ENCODE results near the gene KLHL3.

The KLHL3 gene

DNA sequence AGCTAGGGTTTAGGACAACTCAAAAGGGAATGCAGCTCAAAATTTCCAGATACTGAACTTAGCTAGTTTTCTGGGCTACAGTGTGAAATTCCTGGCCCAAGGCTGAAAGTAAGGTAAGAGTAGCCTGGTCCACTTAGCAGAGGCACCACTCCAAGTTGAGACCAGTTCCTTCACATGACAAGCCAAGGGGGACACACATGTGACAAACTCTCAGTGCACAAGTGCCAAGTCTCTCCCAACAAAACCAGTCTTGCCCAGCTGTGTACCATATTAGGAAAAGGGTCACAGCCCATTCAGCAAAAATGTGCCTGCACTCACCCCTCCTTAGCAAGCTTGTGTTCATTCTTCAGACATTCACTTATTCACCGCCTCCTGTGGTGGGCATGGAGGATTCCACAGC lies 27.8 kb downstream of the KLHL3 start:
- DNase-seq, result no peak

DNA sequence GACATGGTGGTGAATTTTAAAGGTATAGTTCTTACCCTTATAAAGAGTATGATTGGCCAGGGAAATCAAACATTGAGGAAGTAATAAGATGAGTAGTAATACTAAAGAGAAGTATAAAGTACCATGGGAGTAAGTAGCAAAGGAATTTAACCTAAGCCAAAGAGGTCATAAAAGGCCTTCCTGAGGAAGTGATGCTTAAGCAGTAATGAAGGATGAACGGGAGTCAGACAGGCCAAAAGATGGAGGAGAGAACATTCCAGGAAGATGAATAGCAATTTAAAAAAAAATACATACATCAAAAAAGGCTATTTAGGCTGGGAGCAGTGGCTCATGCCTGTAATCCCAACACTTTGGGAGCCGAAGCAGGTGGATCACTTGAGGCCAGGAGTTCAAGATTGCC lies 29.0 kb downstream of the KLHL3 start:
- no peak for DNase-seq

DNA sequence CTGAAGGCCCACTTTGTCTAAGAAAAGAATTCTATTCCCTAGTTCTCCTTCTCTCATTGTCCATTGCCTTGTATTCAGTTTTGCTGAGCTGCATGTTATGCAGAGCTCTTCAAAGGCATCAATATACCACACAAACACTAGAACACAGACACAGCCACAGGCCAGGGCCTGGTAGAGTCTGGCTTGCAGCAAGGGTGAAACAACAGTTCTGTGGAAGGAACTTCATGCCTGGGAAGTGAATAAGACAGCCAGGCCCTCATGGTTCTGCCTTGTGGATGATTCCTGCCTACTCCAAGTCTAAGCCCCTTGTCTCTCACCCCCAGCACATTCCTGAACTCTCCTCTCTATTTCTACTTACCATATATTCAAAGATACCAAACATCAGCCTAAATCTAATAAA lies 30.8 kb downstream of the KLHL3 start:
- no peak for DNase-seq

DNA sequence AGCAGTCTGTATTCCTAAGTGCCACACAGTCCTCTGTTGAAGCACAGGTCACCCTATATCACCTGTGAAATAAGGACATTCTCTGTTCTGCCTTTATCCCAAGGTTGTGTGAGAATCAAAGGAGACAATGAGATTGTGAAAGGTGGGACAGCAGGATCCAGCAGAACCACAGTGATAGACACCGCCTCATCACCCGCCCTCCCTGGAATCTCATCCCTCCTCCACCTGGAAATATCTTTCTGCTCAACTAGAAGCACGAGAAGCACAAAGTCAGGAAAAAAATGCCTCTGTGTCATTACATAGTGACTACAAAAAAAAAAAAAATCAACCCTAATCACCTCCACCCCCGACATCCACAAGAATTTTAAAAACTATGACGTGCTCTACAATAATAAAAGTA lies 32.3 kb downstream of the KLHL3 start:
- DNase-seq, result no peak

DNA sequence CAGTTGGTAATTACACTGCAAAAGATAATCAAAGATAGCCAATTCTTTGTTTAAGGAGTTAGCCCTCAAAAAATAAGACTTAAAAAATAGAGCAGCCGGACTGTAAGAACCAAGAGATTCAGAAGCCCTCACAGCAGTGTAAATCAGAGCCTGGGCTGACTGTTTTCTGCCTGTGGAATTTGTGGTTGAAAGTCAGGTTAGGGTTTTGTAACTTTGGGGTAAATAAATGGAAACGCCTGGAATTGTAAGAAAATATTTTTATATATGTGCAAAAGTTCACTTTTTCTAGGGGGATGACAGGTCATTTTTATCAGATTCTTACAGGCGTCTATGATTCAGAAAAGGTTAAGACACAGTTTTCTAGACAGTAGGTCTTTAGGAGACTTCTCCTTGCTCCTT lies 35.6 kb downstream of the KLHL3 start:
- no peak for DNase-seq

DNA sequence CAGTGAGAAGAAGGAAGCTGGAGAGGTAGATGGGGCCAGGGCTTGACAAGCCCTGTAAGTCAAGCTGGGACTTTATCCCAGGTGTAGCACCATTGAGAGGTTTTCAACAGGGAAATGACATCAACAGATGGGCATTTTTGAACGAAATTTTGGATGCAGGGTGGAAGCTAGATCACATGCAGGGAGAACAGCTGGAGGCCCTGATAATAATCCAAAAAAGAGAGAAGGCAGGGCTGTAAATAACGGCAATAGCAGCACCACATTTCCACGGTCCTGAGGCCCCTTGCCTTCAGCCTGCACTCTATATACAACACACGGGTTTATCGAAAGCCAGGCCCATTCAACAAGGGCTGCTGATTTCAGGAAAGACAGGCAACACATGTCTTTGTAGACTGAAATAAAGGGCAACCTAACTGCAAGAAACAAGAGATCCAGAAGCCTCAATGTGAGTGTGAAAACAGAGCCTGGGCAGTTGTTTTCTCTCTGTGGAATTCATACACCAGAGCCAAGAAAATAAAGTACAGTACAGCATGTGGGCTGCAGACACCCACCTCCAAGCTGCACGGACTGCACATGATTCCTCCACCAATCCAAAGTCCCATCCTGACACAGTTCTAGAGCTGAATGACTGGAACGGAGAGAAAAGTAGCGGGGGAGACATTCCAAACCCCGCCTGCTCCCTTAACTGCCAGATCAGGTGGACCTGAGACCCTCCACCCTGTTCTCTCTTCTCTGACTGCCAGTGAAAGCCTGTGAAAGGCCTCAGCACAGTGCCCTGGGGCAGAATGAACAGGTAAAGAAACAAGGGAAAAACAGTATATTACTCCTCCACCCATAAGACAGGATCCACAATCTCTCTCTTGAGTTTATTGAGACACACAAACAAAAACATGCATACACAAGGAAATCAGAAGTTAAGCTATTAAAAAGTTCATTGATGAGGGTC lies 36.3 kb downstream of the KLHL3 start:
- no peak for DNase-seq

DNA sequence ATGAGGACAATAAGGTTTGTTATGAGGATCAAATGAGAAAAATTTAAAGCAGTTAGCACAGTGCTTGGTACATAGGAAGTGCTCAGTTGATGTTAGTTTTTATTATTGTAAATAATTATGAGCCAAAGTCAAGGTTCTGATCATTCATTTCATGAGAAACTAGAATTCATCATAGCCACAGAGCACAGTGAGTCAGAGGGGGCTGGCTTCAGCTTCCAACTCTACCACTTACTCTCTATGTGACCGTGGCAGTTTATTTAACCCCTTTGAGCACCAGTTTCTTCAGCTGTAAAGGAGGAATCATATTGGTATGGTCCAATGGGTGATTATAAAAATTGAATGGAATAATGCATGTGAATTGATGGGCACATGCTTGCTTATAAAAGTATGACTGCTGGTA lies 39.4 kb downstream of the KLHL3 start:
- DNase-seq, result no peak

DNA sequence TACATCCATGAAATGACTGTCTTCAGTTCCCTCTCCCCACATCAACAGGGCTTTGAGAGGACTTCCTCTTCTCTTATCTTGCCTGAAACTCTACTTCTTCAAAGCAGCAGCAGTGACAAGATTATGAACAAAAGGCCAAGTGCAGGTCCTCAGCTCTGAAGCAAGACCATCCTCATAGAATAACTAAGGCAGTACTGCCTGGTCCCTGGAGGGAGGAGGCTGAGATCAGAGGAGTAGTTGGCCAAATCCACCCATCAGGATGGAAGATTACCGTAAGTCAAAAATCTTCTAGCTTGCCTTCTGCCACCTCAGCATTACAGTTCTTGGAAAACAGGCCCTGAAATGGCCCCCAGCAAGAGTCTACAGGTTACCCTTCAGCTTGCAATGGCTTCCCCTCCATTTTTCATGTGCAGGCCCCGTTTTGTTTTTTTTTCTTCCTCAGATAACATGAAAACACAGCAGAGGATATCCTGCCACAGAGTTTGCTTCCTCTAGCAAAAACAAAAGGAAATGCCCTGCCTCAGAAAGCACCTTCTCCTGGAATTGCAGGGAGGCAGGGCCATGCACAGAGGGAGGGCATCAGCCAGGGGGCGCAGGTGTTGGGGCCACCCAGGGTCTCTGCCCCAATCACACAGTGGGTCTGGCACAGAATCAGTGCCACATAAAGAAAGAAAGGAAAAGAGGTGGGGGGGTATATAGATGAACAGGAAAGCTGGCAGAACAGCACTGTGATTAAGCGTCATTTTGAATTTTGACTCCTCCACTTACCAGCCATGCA lies 40.0 kb downstream of the KLHL3 start:
- peak; percentile 36 for DNase-seq

DNA sequence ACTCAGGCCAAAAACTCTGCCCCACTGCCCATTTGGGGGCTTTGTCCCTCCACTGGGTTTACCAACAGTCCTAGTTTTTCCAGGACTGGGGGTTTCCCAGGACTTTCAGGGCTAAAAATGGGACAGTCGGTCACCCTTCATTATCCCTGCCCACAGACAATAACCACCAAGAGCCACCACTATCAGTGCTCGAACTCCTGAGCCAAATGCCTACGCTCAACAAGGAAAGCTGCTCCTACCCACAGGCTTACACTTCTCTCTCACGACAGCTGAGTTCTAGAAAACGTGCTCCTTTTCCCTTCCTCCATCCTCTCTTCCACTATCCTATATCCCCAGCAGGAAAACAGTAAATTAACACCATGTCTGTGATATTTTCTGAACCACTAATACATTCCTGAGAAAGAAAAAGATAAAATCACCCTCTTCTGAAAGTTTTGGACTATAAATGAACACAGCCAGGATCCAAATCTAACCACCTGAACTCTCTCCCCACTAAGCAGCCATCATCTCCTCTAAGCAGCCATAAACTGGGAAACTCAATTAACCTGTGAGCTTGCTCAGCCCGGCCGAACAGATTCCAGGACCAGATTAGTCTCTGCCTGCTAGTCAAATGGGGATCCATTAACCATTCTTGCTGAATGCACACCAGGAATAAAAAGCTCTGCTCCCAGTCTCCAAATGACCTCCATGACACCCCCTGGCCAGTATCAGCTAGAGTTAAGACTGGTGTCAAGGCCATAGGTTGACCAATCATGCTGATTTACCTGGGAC lies 41.8 kb downstream of the KLHL3 start:
- no peak for DNase-seq

DNA sequence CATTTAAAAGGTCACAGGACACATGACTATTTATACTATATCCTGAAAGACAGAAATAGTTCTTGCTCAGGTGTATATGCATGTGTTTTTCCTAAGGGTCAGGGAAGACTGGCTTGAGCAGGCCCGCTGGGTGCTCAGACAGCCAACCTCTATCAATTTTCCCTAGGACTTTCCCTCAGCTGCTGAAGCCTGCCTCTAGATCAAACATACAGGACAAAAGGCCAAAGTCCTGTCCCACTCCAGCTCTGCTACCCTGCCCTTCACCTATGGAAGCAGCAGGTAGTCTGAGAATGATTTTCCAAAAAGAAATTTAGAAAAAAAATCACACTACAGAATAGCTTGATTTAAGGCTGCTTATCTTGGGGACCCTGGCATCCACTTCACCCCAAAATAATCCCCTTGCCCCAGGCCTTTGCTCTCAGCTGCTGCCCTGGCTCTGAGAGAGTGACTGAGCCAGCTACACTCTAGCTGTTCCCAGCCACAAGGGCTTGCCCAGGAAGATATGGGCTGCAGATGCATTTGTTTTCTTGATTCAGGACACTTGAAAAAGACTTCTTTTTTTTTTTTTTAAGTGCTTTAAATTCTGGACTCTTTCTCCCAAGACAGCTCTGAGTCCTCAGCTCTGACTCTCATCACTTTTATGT lies 42.5 kb downstream of the KLHL3 start:
- no peak for DNase-seq

DNA sequence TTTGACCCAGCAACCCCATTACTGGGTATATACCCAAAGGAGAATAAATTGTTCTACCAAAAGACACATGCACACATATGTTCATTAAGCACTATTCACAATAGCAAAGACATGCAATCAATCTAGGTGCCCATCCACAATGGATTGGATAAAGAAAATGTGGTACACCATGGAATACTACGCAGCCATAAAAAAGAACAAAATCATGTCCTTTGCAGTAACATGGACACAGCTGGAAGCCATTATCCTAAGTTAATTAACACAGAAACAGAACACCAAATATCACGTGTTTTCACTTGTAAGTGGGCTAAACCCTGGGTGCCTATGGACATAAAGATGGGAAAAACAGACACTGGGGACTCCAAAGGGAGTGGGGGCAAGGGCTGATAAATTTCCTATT lies 46.6 kb downstream of the KLHL3 start:
- no peak for DNase-seq

DNA sequence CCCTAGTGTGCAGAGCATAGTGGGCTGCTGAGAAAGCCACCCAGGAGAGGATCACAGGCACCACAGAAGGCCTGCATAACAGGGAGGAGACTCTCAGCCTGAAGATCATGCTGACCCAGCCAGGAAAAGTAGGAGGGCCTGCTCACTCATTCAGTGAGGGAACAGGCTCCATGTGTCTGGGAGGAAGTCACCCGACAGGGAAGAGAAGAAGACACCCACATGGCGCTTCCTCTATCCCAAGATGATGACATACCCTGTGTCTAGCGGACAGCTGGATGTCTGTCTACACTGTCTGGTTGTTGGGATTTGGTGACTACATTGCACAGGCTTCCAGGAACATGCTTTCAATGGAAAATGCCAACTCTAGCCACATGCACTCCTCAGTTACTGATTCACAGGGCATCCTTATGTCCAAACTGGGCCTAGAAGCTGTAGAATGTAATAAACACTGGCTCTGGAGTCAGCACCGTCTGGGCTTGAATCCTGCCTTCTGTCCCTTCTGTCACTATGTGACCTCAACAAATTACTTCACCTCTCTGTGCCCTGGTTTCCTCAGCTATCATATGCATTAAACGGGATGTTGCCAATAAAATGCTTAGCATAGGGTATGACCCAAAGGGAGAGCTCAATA lies 47.6 kb downstream of the KLHL3 start:
- DNase-seq, result no peak

DNA sequence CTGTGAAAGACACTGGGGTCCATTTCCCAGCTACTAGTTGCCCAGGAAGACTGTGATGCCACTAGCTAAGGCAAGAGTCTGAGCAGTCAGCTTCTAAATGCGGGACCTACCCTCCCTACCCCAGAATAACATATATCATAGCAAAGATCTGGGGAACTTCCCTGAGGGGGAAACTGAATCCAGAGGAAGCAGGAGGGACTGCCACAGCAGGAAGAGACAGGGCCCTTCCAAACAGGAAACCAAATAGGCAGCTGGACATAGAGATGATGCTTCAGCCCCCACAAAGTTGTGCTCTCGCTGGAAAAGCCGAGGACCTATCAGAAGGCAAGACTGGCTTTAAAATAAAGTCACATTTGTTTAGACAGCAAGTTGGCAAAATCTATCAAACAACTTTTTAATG lies 51.1 kb downstream of the KLHL3 start:
- DNase-seq, result no peak

DNA sequence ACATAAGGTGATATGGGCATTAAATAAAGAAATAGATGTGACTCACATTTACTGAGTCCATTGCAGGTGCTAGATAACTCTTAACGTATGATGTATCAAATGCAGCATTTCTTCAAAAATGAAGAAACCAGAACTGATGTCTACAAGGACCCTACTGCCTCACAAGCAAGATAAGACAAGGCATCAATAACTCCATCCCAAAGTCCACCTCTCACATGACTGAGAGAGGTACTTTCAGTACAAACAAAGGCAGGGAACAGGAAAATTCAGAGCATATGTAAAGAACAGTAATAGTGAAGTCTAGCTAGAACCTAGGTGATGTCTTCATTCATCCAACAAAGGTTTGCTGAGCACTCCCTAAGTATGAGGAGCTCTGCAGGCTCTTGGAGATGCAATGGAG lies 54.7 kb downstream of the KLHL3 start:
- DNase-seq, result no peak

DNA sequence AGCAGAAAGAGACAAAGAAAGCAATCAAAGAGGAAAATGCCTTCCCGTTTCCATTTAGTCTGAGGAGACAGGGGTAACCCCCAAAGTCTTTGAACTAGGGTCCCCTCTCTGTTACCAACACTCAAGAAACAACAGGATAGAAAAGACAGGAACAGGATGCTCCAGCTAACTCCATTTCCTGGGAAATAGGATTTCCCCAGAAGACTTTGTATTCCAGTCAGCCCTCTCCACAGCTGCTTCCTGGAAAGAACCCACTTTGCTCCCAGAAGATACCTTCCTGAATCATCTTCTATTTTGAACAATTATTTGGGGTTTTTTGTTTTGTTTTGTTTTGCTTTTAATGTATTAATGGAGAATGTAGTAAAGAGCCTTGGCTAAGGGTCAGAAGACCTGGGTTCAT lies 56.0 kb downstream of the KLHL3 start:
- no peak for DNase-seq

DNA sequence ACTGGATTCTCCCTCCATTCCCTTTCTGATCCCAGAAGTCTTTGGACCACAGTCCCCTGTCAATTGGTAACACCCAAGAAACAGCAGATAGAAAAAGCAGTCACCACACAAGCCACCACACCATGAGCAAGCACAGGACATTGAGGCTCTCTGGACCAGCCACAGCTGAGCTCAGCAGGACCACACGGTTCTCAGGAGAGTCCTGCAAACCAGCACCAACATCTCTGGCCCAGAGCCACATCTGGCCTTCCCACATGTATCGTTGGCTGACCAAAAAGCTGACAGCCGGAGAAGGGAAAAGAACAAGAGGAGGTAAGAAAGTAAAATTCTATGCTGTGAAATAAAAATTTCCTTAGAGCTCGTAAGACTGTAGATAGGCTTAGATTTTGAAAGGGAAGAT lies 56.7 kb downstream of the KLHL3 start:
- no peak for DNase-seq

DNA sequence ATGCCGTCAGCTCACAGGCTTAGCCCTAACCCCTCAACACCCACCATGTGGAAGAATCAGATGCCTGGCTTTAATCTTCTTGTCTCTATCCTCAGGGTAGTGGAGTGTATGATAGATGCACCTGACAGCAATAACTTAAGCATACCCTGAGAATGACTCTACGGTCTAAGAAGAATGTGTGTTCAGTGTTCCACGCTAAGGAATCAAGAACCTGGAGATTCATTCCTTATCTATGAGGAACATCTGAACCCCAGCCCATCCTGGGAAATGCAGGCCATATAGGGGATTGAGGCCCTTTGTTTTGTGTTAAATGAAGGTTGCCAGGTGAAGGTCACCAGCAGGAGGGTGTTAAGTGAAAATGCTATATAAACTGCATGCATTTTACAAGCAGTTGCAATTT lies 63.0 kb downstream of the KLHL3 start:
- DNase-seq, result no peak

DNA sequence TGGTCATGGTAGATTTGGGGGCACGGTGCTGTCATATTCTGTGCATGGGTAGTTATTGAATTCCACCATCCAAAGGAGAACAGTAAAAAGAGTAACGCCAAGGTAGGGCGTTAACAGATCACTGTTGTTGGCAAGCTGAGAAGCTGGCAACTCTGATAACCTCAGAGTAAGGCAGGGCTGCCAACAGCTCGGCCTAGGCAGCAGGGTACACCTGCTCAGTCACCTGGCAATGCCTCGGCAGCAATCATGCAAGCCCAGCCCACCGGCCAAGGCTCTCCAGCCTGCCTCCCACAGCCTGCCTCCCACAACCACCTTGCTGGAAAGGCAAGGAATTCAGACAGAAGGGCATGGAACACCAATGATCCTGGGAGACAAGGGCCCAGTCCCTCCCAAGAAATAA lies 63.9 kb downstream of the KLHL3 start:
- no peak for DNase-seq

DNA sequence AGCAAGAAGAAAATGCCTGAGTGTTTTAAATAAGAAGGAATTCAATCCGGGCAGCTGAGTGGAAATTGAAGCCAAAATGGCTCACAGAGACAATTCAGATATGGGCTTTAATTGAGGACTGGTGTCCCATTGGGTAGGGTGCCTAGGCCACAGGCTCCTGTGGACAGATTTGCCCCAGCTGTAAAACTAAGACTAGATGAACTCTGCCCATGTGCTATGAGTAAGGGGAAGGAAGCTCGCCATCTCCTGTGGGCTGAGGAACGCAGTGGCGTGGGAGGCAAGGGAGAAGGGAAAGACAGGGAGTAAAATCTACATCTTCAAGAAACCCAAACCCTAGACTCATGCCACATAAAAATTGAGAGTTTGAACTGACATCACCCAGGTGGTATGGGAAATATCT lies 66.1 kb downstream of the KLHL3 start:
- DNase-seq, result no peak

DNA sequence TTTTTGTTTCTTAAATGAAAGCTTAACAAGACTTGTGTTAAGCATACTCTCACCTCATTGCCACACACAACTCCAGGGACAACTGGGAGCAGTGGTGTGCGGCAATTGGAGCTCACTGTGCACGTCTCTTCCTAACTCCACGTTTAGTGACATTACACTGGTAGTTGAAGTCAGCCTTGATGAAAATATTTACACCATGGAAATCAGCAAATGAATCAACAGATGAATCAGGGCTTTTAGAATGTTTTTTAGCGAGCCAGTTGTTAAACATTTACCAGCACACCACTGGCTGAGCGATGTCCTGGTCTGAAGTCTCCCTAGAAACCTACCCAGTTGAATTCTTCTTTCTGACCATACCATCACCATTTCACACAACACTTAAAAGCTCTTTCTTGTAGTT lies 67.3 kb downstream of the KLHL3 start:
- DNase-seq, result no peak

DNA sequence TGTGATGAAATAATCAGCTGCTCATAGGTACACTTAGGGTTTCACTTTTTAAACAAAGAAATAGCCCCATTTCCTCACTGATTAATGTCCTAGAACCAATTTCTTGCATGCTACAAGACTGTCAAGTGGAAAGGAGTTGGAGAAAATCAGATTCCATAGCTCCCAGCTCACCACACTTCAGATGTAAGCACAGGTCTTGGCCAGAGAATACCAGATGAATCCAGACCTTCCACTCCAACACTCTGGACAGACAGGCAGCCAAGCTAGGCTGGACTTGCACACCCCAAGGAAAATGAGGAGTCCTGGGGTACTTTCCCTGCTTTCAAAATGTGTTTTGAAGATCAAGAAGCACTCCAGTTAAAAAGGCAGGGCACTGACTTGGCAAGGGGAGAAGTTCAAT lies 68.5 kb downstream of the KLHL3 start:
- no peak for DNase-seq

DNA sequence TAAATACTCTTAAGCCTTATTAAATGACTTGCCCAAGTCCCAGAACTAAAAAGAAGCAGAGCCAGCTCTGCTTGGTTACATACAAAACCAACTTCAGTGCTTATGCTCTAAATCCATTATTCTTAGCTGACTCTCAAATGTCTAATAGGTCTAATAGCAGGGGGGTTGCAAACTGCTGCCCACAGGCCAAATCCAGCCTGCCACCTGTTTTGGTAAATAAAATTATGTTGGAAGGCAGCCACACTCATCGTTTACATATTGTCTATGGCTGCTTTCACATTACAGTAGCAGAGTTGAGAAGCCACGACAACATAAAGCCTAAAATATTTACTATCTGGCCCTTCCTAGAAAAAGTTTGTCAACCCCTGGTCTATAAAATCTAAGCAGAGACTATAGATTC lies 69.0 kb downstream of the KLHL3 start:
- no peak for DNase-seq

DNA sequence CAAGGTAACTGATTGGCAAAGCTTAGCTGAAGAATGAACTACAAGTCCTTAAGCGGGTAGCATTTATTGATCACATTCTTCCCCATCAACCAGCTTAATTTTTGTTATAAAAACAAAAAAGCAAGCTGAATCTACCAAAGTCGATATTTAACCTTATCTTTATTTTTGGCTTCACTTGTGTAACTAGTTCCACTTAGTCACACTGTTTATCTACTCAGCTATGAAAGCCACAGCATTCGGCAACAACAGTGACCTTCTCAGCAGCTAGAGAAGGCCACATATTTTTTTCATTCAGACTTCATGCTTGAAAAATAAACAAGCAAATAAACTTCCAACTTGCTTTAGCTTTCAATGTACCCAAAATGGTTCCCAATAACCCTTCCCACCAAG lies 69.4 kb downstream of the KLHL3 start:
- no peak for DNase-seq
